Measurements from ENCODE around the gene EZR. TPM values are rescaled to one million over a fixed set of nuclear protein-coding genes. Genes with fewer than 3 reads are reported as not detected.

The EZR gene
- total RNA-seq, 1 experiment from 2014 or later: 1,402 TPM

GRCh38 chr6:158836625-158837311 is 17.6 kb upstream of the EZR start:
- POLR2A ChIA-PET: no interaction called here
- intact Hi-C loops (cut with micrococcal nuclease): no loop called here
- ATAC-seq: no peak

More at GRCh38 chr6:158836625-158837311, 17.6 kb upstream of the EZR start:
- DNase-seq (ENCODE audit: low read depth, low spot score): no peak
- H3K36me3 ChIP-seq (ENCODE audit: control insufficient read depth in 1 of 2, insufficient read depth in 2 of 2, low read length in 2 of 2): no peaks in the 10 kb centered on the region
- H3K79me2 ChIP-seq (ENCODE audit: insufficient read depth, low read length): no peaks in the 10 kb centered on the region
- H3K9me2 ChIP-seq (ENCODE audit: insufficient read depth): no peaks in the 10 kb centered on the region
- H3K4me3 ChIP-seq (replicated peaks in 1 of 2; ENCODE audit: low read depth in 1 of 2, low read length in 2 of 2): no peak overlapping the region
- H4K20me1 ChIP-seq (ENCODE audit: insufficient read depth): no peaks in the 10 kb centered on the region
- no peak overlapping the region for H2AFZ ChIP-seq (ENCODE audit: low read depth, low read length, poor library complexity, severe bottlenecking)
- no peak overlapping the region for H3K27ac ChIP-seq (ENCODE audit: low read depth, low read length)
- H3K4me1 ChIP-seq (ENCODE audit: control insufficient read depth in 1 of 2, insufficient read depth in 2 of 2, low read length in 2 of 2): peaks cover 1 to 27% of the 10 kb centered on the region in 2 experiments; a peak in 2 of 4 replicates
- H3K27me3 ChIP-seq (ENCODE audit: insufficient read depth, low read length): no peaks in the 10 kb centered on the region
- no peak overlapping the region for H3K9ac ChIP-seq (ENCODE audit: low read length)
- ChIA-PET CTCF (no interaction called here), RAD21 (ENCODE audit: low non-redundant PET in 1 of 2, low total read pairs in 2 of 2, uncharacterized antibody in 2 of 2, unreplicated experiment in 2 of 2) (no interaction called here)
- H3K9me3 ChIP-seq (ENCODE audit: control insufficient read depth in 1 of 2, insufficient read depth in 1 of 2, low read depth in 1 of 2, low read length in 2 of 2): no peaks in the 10 kb centered on the region
- no TSS peak for BruUV-seq (replicated peaks)
- TF ChIP-seq CBX3 (IDR thresholded peaks at IDR 0.05; ENCODE audit: low read depth) (no peak), EZH2 (IDR thresholded peaks at IDR 0.05) (no peak), POLR2AphosphoS5 (IDR thresholded peaks at IDR 0.05; ENCODE audit: low read depth, low read length) (no peak), ZFX (IDR thresholded peaks at IDR 0.05) (no peak), EZH2phosphoT487 (IDR thresholded peaks at IDR 0.05; ENCODE audit: borderline replicate concordance) (no peak), RAD21 (IDR thresholded peaks at IDR 0.05; ENCODE audit: low read depth) (no peak), ZBTB33 (IDR thresholded peaks at IDR 0.05; ENCODE audit: extremely low read depth, insufficient replicate concordance, low read length) (no peak), FOSL1 (IDR thresholded peaks at IDR 0.05; ENCODE audit: low read depth) (no peak), POLR2A (IDR thresholded peaks at IDR 0.05; ENCODE audit: borderline replicate concordance, extremely low read depth, insufficient read depth, insufficient read length) (no peak), CEBPB (IDR thresholded peaks at IDR 0.05; ENCODE audit: low read depth) (no peak), SP1 (IDR thresholded peaks at IDR 0.05; ENCODE audit: low read depth) (no peak), MAX (IDR thresholded peaks at IDR 0.05) (no peak), TCF7L2 (IDR thresholded peaks at IDR 0.05; ENCODE audit: borderline replicate concordance, extremely low read depth, insufficient read depth, insufficient read length) (no peak), SIN3A (IDR thresholded peaks at IDR 0.05; ENCODE audit: low read depth) (no peak), CTCF (IDR thresholded peaks at IDR 0.05 in 2 of 3, conservative IDR thresholded peaks at IDR 0.05 in 1 of 3; ENCODE audit: borderline replicate concordance in 1 of 3, insufficient read depth in 1 of 3, low read depth in 2 of 3, low read length in 2 of 3) (no peak), JUND (IDR thresholded peaks at IDR 0.05) (no peak)
- no peak overlapping the region for H3K4me2 ChIP-seq (ENCODE audit: low read length)

All from HCT116 (cell line).